NCI-H2227 (cell line): ENCODE results near the gene FRMD4A.
"Not testable (repeated sequence)": the region's sequence is repeated elsewhere in the genome, so short reads cannot be mapped to it uniquely, and the experiment has no call there.

Source experiments
- DNase-seq: peaks from one replicate; lab custom pipeline; 2025; ENCODE audit not compliant: unreplicated experiment; lab: John Stamatoyannopoulos, UW

FRMD4A gene

GRCh38 chr10:13771992-13772391 is 558.7 kb downstream of the FRMD4A start:
- DNase-seq: no peak

- DNase-seq: no peak
Measured at GRCh38 chr10:13770760-13771493, 559.8 kb downstream of the FRMD4A start.

GRCh38 chr10:13769946-13770345 is 560.8 kb downstream of the FRMD4A start:
- no peak for DNase-seq

- DNase-seq: no peak
Measured at GRCh38 chr10:13767676-13768178, 563.0 kb downstream of the FRMD4A start.

- DNase-seq: not testable (repeated sequence)
Measured at GRCh38 chr10:13767148-13767547, 563.6 kb downstream of the FRMD4A start.

GRCh38 chr10:13765641-13766341 is 564.9 kb downstream of the FRMD4A start:
- DNase-seq: no peak

GRCh38 chr10:13761490-13762091 is 569.1 kb downstream of the FRMD4A start:
- DNase-seq: no peak

- DNase-seq: no peak
Measured at GRCh38 chr10:13759168-13759567, 571.6 kb downstream of the FRMD4A start.

- no peak for DNase-seq
Measured at GRCh38 chr10:13758756-13759155, 572.0 kb downstream of the FRMD4A start.

- DNase-seq: no peak
Measured at GRCh38 chr10:13758312-13758711, 572.4 kb downstream of the FRMD4A start.

GRCh38 chr10:13754277-13754676 is 576.4 kb downstream of the FRMD4A start:
- DNase-seq: no peak

- DNase-seq: no peak
Measured at GRCh38 chr10:13751191-13751764, 579.4 kb downstream of the FRMD4A start.

- no peak for DNase-seq
Measured at GRCh38 chr10:13750299-13751190, 580.2 kb downstream of the FRMD4A start.

- DNase-seq: no peak
Measured at GRCh38 chr10:13745271-13745670, 585.5 kb downstream of the FRMD4A start.

- no peak for DNase-seq
Measured at GRCh38 chr10:13743963-13744362, 586.8 kb downstream of the FRMD4A start.

- DNase-seq: no peak
Measured at GRCh38 chr10:13743101-13743693, 587.5 kb downstream of the FRMD4A start.

- no peak for DNase-seq
Measured at GRCh38 chr10:13741438-13741837, 589.3 kb downstream of the FRMD4A start.

- DNase-seq: no peak
Measured at GRCh38 chr10:13740461-13740860, 590.3 kb downstream of the FRMD4A start.

- no peak for DNase-seq
Measured at GRCh38 chr10:13739183-13739582, 591.5 kb downstream of the FRMD4A start.

- DNase-seq: no peak
Measured at GRCh38 chr10:13736506-13736905, 594.2 kb downstream of the FRMD4A start.
